GM21360 (cell line): Measurements from ENCODE around the gene PAPSS2.
"Not testable (repeated sequence)": the region's sequence is repeated elsewhere in the genome, so short reads cannot be mapped to it uniquely, and the experiment has no call there.

ENCODE experiments used
- ATAC-seq: cut with Tn5 transposase; IDR thresholded peaks from one replicate; pipeline ENCODE4 v1.9.1; 2021; ENCODE audit warnings: mild to moderate bottlenecking, moderate library complexity; ENCODE audit not compliant: unreplicated experiment

The PAPSS2 gene

GRCh38 chr10:87642486-87642885 lies 17.2 kb upstream of the PAPSS2 start:
- no peak for ATAC-seq

GRCh38 chr10:87642988-87643387 lies 16.7 kb upstream of the PAPSS2 start:
- no peak for ATAC-seq

GRCh38 chr10:87643920-87644319 lies 15.8 kb upstream of the PAPSS2 start:
- ATAC-seq: no peak

- ATAC-seq: not testable (repeated sequence)
These were observed 15.2 kb upstream of the PAPSS2 start for GRCh38 chr10:87644500-87644899.

GRCh38 chr10:87646192-87646909 lies 13.3 kb upstream of the PAPSS2 start:
- ATAC-seq: no peak

GRCh38 chr10:87646935-87647334 lies 12.7 kb upstream of the PAPSS2 start:
- no peak for ATAC-seq

GRCh38 chr10:87650838-87651589 lies 8.7 kb upstream of the PAPSS2 start:
- ATAC-seq: no peak

GRCh38 chr10:87651801-87652200 lies 7.9 kb upstream of the PAPSS2 start:
- no peak for ATAC-seq

GRCh38 chr10:87652261-87652660 lies 7.4 kb upstream of the PAPSS2 start:
- no peak for ATAC-seq

GRCh38 chr10:87654212-87654611 lies 5.5 kb upstream of the PAPSS2 start:
- ATAC-seq: no peak

- ATAC-seq: no peak
These were observed 3.1 kb upstream of the PAPSS2 start for GRCh38 chr10:87656431-87657072.

- ATAC-seq: no peak
These were observed 2.3 kb upstream of the PAPSS2 start for GRCh38 chr10:87657371-87657770.

GRCh38 chr10:87658321-87658795 lies 1.3 kb upstream of the PAPSS2 start:
- no peak for ATAC-seq

- no peak for ATAC-seq
These were observed 671 bp upstream of the PAPSS2 start for GRCh38 chr10:87658858-87659555.

- ATAC-seq: no peak
These were observed 931 bp downstream of the PAPSS2 start for GRCh38 chr10:87660484-87661133.

GRCh38 chr10:87661861-87662785 lies 2.4 kb downstream of the PAPSS2 start:
- no peak for ATAC-seq

- ATAC-seq: no peak
These were observed 4.6 kb downstream of the PAPSS2 start for GRCh38 chr10:87664276-87664701.

- no peak for ATAC-seq
These were observed 7.8 kb downstream of the PAPSS2 start for GRCh38 chr10:87667493-87667892.

- no peak for ATAC-seq
These were observed 8.8 kb downstream of the PAPSS2 start for GRCh38 chr10:87668324-87669074.
